Measurements from ENCODE around the gene NAP1L4. TPM values are rescaled to one million over a fixed set of nuclear protein-coding genes. Genes with fewer than 3 reads are reported as not detected.

Gene NAP1L4
- total RNA-seq, 1 experiment from 2014 or later = 184 TPM

GRCh38 chr11:2897048-2897447, 95.1 kb downstream of the NAP1L4 start:
- H3K4me3 ChIP-seq (ENCODE audit: low read depth, low read length, poor library complexity, severe bottlenecking) = no peak overlapping the region
- no peaks in the 10 kb centered on the region for H3K36me3 ChIP-seq (ENCODE audit: insufficient read depth, low read length, poor library complexity, severe bottlenecking)
- POLR2A ChIA-PET (ENCODE audit: low non-redundant PET) = no interaction called here
- no peaks in the 10 kb centered on the region for H3K9me3 ChIP-seq (ENCODE audit: low read depth, low read length, poor library complexity, severe bottlenecking)
- H3K27ac ChIP-seq (ENCODE audit: low read depth, low read length, poor library complexity, severe bottlenecking) = no peak overlapping the region
- intact Hi-C loops (cut with micrococcal nuclease; ENCODE audit: unreplicated experiment) = no loop called here
- CTCF ChIA-PET = no interaction called here
- TF ChIP-seq CTCF (conservative IDR thresholded peaks at IDR 0.05; ENCODE audit: low read depth, low read length) (no peak), EZH2 (IDR thresholded peaks at IDR 0.05; ENCODE audit: borderline replicate concordance, low read depth, low read length, poor library complexity, severe bottlenecking) (no peak)
- BruUV-seq (replicated peaks) = no TSS peak
- no peaks in the 10 kb centered on the region for H3K27me3 ChIP-seq (replicated peaks; ENCODE audit: insufficient read depth, low read depth, low read length, poor library complexity)
- peaks cover 9% of the 10 kb centered on the region for H3K4me1 ChIP-seq (ENCODE audit: insufficient read depth, low read length, poor library complexity, severe bottlenecking)
- no peak for DNase-seq (ENCODE audit: low spot score)

- H3K9me3 ChIP-seq (ENCODE audit: low read depth, low read length, poor library complexity, severe bottlenecking) = no peaks in the 10 kb centered on the region
- ChIA-PET POLR2A (ENCODE audit: low non-redundant PET) (no interaction called here), CTCF (no interaction called here)
- H3K27me3 ChIP-seq (replicated peaks; ENCODE audit: insufficient read depth, low read depth, low read length, poor library complexity) = no peaks in the 10 kb centered on the region
- peaks cover 19% of the 10 kb centered on the region for H3K4me1 ChIP-seq (ENCODE audit: insufficient read depth, low read length, poor library complexity, severe bottlenecking)
- DNase-seq (ENCODE audit: low spot score) = no peak
- no TSS peak for BruUV-seq (replicated peaks)
- H3K36me3 ChIP-seq (ENCODE audit: insufficient read depth, low read length, poor library complexity, severe bottlenecking) = no peaks in the 10 kb centered on the region
- H3K27ac ChIP-seq (ENCODE audit: low read depth, low read length, poor library complexity, severe bottlenecking) = no peak overlapping the region
- no peak overlapping the region for H3K4me3 ChIP-seq (ENCODE audit: low read depth, low read length, poor library complexity, severe bottlenecking)
- TF ChIP-seq EZH2 (IDR thresholded peaks at IDR 0.05; ENCODE audit: borderline replicate concordance, low read depth, low read length, poor library complexity, severe bottlenecking) (no peak), CTCF (conservative IDR thresholded peaks at IDR 0.05; ENCODE audit: low read depth, low read length) (no peak)
- intact Hi-C loops (cut with micrococcal nuclease; ENCODE audit: unreplicated experiment) = no loop called here
These were observed 96.1 kb downstream of the NAP1L4 start for GRCh38 chr11:2896047-2896446.

Other genes with a start within 250 kb of the NAP1L4 start
- gene CDKN1C, start 106.6 kb downstream of the NAP1L4 start, total RNA-seq (2021) = 2.9 and 3.5 TPM in 2 replicates
- gene PHLDA2, start 62.9 kb downstream of the NAP1L4 start, total RNA-seq (2021) = 25.0 and 33.7 TPM in 2 replicates
- 76.4 and 106 TPM in 2 replicates for gene CARS1, start 65.1 kb upstream of the NAP1L4 start, total RNA-seq (2021)
- 28.4 and 30.1 TPM in 2 replicates for gene OSBPL5, start 173.0 kb upstream of the NAP1L4 start, total RNA-seq (2021)
- not detected in 2 replicates for gene MRGPRG, start 226.5 kb upstream of the NAP1L4 start, total RNA-seq (2021)
- not detected in 2 replicates for gene MRGPRE, start 240.1 kb upstream of the NAP1L4 start, total RNA-seq (2021)